Testis (tissue), 3 donors: ENCODE data around the gene CNTRL. TPM values are rescaled to one million over a fixed set of nuclear protein-coding genes. Genes with fewer than 3 reads are reported as not detected.
"Not testable (repeated sequence)": the region's sequence is repeated elsewhere in the genome, so short reads cannot be mapped to it uniquely, and the experiment has no call there.

Experiments used
- DNase-seq: peaks from one replicate; pipeline ENCODE4 v3.0.0-alpha.2; 2019
- H3K27ac ChIP-seq, 2 donors: fragments of 200-600 bp; sonication (generic); one replicate each; pipeline ENCODE4 v1.5.1; 2019
- H3K27me3 ChIP-seq: fragments of 200-600 bp; sonication (generic); one replicate; pipeline ENCODE4 v1.5.1; 2019
- H3K36me3 ChIP-seq: fragments of 200-600 bp; sonication (generic); one replicate; pipeline ENCODE4 v1.5.1; 2017; ENCODE audit warnings: low read depth; ENCODE audit errors: missing control alignments
- H3K4me1 ChIP-seq: fragments of 200-600 bp; sonication (generic); one replicate; pipeline ENCODE4 v1.5.1; 2019
- H3K4me3 ChIP-seq, 2 donors: fragments of 200-600 bp; sonication (generic); one replicate each; pipeline ENCODE4 v1.5.1; 2017 to 2019
- H3K9me3 ChIP-seq: fragments of 200-600 bp; sonication (generic); one replicate; pipeline ENCODE4 v1.5.1; 2017
- CTCF ChIP-seq, 3 experiments: fragments of 450-650 bp in 2 of 3; fragments of 200-600 bp in 1 of 3; sonication (generic) in 1 of 3; IDR thresholded peaks; one replicate each; pipeline ENCODE4 v1.5.1; 2016 to 2019; ENCODE audit warnings: antibody characterized with exemption in 3 of 3, mild to moderate bottlenecking in 2 of 3, moderate library complexity in 1 of 3
- POLR2A ChIP-seq: fragments of 450-650 bp; IDR thresholded peaks from one replicate; pipeline ENCODE4 v1.6.1; 2017; ENCODE audit warnings: antibody characterized with exemption, mild to moderate bottlenecking, moderate library complexity
- WGBS, 2 donors: methylation state at CpG; one replicate each; pipeline ENCODE4 v1.1.5; 2018; 5-methylcytosine and 5-hydroxymethylcytosine counted together
- intact Hi-C: fragments of 100-400 bp; cut with DNase I; formaldehyde crosslinking; loops from one replicate; pipeline ENCODE4 v1.15.1; 2023; ENCODE audit warnings: low total_unique reads
- polyA plus RNA-seq: library from polyadenylated mRNA; stranded (reverse); fragments of 350-450 nt; fragmentation: Illumina TruSeq; extraction: RNeasy Lipid Tissue Mini Kit (QIAGEN cat#74804); gene quantifications from one replicate; pipeline ENCODE4 v1.2.3, GENCODE V29; 2014; ENCODE audit warnings: low read depth, low replicate concordance; ENCODE audit not compliant: insufficient read depth
- total RNA-seq, 2 donors: library from RNA; depleted of rRNA; stranded (reverse); fragments of >200 nt; gene quantifications; one replicate each; pipeline ENCODE4 v1.2.3, GENCODE V29; 2016

The CNTRL gene
- total and polyA plus RNA-seq, 3 donors from 2014 or later: 42.4 to 94.7 (median 57.7) TPM

- WGBS, 2 donors: 93 to 98% methylated on average over 2 of the region's 2 CpGs
- no peak for TF ChIP-seq CTCF (IDR thresholded peaks at IDR 0.05)
- no peak for TF ChIP-seq POLR2A
- Histone ChIP-seq H3K9me3 (no peaks in the 10 kb centered on the region), H3K27ac (no peak overlapping the region), H3K36me3 (no peaks in the 10 kb centered on the region), H3K4me1 (no peaks in the 10 kb centered on the region), H3K4me3 (no peak overlapping the region), H3K27me3 (no peaks in the 10 kb centered on the region)
- intact Hi-C loops: no loop called here
- no peak for DNase-seq
Measured at GRCh38 chr9:121034529-121034928, 40.2 kb upstream of the CNTRL start.

GRCh38 chr9:121035717-121036116 is 39.0 kb upstream of the CNTRL start:
- H3K4me1 ChIP-seq, H3K36me3 ChIP-seq, H3K4me3 ChIP-seq, H3K27ac ChIP-seq, intact Hi-C loops, H3K9me3 ChIP-seq, H3K27me3 ChIP-seq, DNase-seq: not testable (repeated sequence)

DNA sequence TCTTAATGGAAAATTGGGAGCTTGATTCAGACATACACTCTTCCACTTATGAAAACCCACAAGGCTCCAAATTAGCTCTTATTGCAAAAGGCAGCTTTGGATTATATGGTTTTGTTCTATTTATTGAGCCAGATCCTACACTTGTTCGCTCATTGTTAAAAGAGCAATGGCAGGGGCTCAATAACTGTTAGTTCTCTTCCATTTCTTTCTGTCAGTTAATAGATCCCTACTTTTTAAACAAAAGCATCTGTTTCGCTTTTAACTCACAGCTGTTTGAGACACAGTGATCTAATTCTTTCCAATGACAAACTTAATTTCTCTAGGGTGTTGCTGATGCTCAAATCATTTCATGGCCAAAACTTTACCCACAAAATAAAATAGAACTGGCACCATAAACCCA is 36.4 kb upstream of the CNTRL start:
- Histone ChIP-seq H3K9me3 (no peaks in the 10 kb centered on the region), H3K27ac (no peak overlapping the region), H3K36me3 (no peaks in the 10 kb centered on the region), H3K4me1 (no peaks in the 10 kb centered on the region), H3K27me3 (no peaks in the 10 kb centered on the region), H3K4me3 (no peak overlapping the region)
- intact Hi-C loops: no loop called here
- TF ChIP-seq POLR2A (no peak), CTCF (IDR thresholded peaks at IDR 0.05) (no peak)
- DNase-seq: no peak
- WGBS, 2 donors: 88 to 93% methylated on average over 2 of the region's 2 CpGs

GRCh38 chr9:121038804-121039203 is 36.0 kb upstream of the CNTRL start:
- H3K27ac ChIP-seq: no peak overlapping the region
- intact Hi-C loops: no loop called here
- TF ChIP-seq CTCF (IDR thresholded peaks at IDR 0.05): no peak
- TF ChIP-seq POLR2A: no peak

GRCh38 chr9:121048175-121048574 is 26.6 kb upstream of the CNTRL start:
- intact Hi-C loops: no loop called here
- WGBS, 2 donors: 90 to 100% methylated on average over 2 of the region's 2 CpGs

More at GRCh38 chr9:121038804-121039203, 36.0 kb upstream of the CNTRL start:
- H3K4me3 ChIP-seq: no peak overlapping the region
- no peaks in the 10 kb centered on the region for H3K36me3 ChIP-seq
- H3K27me3 ChIP-seq: no peaks in the 10 kb centered on the region
- no peak for DNase-seq
- no peaks in the 10 kb centered on the region for H3K9me3 ChIP-seq
- no peaks in the 10 kb centered on the region for H3K4me1 ChIP-seq

More at GRCh38 chr9:121048175-121048574, 26.6 kb upstream of the CNTRL start:
- H3K27ac ChIP-seq: no peak overlapping the region
- no peak for TF ChIP-seq CTCF (IDR thresholded peaks at IDR 0.05)
- TF ChIP-seq POLR2A: no peak
- H3K36me3 ChIP-seq: no peaks in the 10 kb centered on the region
- H3K4me1 ChIP-seq: no peaks in the 10 kb centered on the region
- H3K27me3 ChIP-seq: no peaks in the 10 kb centered on the region
- no peaks in the 10 kb centered on the region for H3K9me3 ChIP-seq
- no peak for DNase-seq
- H3K4me3 ChIP-seq: no peak overlapping the region
